ENCODE measurements around the gene CD163L1.

DNA sequence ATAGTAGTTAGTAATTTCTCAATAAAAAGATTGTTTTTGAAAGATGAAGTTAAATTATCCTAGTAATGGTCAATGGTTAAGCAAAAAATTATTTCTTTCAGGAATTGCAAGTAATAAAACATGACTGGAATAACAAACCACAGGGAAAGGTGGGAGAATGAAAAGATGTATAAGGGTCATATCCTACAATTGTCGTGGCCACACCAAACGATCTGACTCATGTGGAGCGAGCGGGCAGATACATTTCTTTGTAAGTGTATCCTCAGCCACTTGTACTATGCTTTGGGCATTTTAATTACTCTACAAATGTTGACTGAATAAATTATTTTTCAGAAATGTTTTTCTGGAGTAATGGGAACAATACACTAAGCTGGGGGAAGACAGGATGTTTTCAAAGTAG lies 94.5 kb downstream of the CD163L1 start:
- TF ChIP-seq, protein P1, sequence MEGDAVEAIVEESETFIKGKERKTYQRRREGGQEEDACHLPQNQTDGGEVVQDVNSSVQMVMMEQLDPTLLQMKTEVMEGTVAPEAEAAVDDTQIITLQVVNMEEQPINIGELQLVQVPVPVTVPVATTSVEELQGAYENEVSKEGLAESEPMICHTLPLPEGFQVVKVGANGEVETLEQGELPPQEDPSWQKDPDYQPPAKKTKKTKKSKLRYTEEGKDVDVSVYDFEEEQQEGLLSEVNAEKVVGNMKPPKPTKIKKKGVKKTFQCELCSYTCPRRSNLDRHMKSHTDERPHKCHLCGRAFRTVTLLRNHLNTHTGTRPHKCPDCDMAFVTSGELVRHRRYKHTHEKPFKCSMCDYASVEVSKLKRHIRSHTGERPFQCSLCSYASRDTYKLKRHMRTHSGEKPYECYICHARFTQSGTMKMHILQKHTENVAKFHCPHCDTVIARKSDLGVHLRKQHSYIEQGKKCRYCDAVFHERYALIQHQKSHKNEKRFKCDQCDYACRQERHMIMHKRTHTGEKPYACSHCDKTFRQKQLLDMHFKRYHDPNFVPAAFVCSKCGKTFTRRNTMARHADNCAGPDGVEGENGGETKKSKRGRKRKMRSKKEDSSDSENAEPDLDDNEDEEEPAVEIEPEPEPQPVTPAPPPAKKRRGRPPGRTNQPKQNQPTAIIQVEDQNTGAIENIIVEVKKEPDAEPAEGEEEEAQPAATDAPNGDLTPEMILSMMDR (conservative IDR thresholded peaks at IDR 0.05; ENCODE audit: low read length) = no peak
- no peak for TF ChIP-seq EZH2phosphoT487 (IDR thresholded peaks at IDR 0.05; ENCODE audit: borderline replicate concordance)
